ENCODE results near the gene SPTLC2. TPM values are rescaled to one million over a fixed set of nuclear protein-coding genes. Genes with fewer than 3 reads are reported as not detected.

The SPTLC2 gene
- total RNA-seq, 3 donors from 2014 or later (not counting 1 experiment from before 2014, with no cell fraction given): 35.2 to 58.6 (median 50.4) TPM

DNA sequence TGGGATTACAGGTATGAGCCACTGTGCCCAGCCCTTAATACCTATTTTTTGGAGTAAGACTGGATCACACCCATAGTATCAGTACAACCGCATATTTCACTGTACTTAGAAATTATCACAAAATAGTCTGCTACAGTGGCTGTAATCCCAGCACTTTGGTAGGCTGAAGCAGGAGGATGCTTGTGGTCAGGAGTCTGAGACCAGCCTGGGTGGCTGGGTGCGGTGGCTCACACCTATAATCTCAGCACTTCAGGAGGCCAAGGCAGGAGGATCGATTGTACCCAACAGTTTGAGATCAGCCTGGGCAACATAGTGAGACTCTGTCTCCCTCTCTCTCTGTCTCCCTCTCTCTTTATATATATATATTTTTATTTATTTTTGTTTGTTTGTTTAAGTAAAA lies 5.9 kb downstream of the SPTLC2 start:
- Histone ChIP-seq H3K27me3 (ENCODE audit: control insufficient read depth, insufficient read depth, low read length) (no peaks in the 10 kb centered on the region), H3K4me1 (ENCODE audit: control insufficient read depth, insufficient read depth, low read length) (peaks cover 49% of the 10 kb centered on the region), H3K36me3 (ENCODE audit: control insufficient read depth, insufficient read depth, low read length) (peaks cover 2% of the 10 kb centered on the region), H3K4me3 (ENCODE audit: low read length) (no peak overlapping the region), H3K27ac (ENCODE audit: low read length) (no peak overlapping the region), H3K9me3 (ENCODE audit: control insufficient read depth, insufficient read depth, low read length) (no peaks in the 10 kb centered on the region)
- ATAC-seq (peak in 1 of 3 donors; percentile 47), DNase-seq (no peak)
- Mint-ChIP-seq H3K36me3 (no peaks in the 10 kb centered on the region), H3K4me1 (peaks cover 57 to 63% of the 10 kb centered on the region in 2 donors), H3K27ac (no peak overlapping the region), H3K9me3 (no peaks in the 10 kb centered on the region), H3K4me3 (no peak overlapping the region), H3K27me3 (ENCODE audit: low read depth in 2 of 2) (no peaks in the 10 kb centered on the region)
- TF ChIP-seq, protein P1, sequence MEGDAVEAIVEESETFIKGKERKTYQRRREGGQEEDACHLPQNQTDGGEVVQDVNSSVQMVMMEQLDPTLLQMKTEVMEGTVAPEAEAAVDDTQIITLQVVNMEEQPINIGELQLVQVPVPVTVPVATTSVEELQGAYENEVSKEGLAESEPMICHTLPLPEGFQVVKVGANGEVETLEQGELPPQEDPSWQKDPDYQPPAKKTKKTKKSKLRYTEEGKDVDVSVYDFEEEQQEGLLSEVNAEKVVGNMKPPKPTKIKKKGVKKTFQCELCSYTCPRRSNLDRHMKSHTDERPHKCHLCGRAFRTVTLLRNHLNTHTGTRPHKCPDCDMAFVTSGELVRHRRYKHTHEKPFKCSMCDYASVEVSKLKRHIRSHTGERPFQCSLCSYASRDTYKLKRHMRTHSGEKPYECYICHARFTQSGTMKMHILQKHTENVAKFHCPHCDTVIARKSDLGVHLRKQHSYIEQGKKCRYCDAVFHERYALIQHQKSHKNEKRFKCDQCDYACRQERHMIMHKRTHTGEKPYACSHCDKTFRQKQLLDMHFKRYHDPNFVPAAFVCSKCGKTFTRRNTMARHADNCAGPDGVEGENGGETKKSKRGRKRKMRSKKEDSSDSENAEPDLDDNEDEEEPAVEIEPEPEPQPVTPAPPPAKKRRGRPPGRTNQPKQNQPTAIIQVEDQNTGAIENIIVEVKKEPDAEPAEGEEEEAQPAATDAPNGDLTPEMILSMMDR (IDR thresholded peaks at IDR 0.05): no peak
- WGBS (ENCODE audit: insufficient coverage): 50% methylated on average over 2 of the region's 3 CpGs
- intact Hi-C loops (cut with micrococcal nuclease): no loop called here

- TF ChIP-seq, protein P1 (IDR thresholded peaks at IDR 0.05): no peak
- Histone ChIP-seq H3K4me1 (ENCODE audit: control insufficient read depth, insufficient read depth, low read length) (peaks cover 51% of the 10 kb centered on the region), H3K36me3 (ENCODE audit: control insufficient read depth, insufficient read depth, low read length) (peaks cover 2% of the 10 kb centered on the region), H3K9me3 (ENCODE audit: control insufficient read depth, insufficient read depth, low read length) (no peaks in the 10 kb centered on the region), H3K27me3 (ENCODE audit: control insufficient read depth, insufficient read depth, low read length) (no peaks in the 10 kb centered on the region), H3K4me3 (ENCODE audit: low read length) (no peak overlapping the region), H3K27ac (ENCODE audit: low read length) (no peak overlapping the region)
- Mint-ChIP-seq H3K4me3 (no peak overlapping the region), H3K27ac (no peak overlapping the region), H3K4me1 (peaks cover 57 to 63% of the 10 kb centered on the region in 2 donors), H3K36me3 (no peaks in the 10 kb centered on the region), H3K27me3 (ENCODE audit: low read depth in 2 of 2) (no peaks in the 10 kb centered on the region), H3K9me3 (no peaks in the 10 kb centered on the region)
- DNase-seq: no peak
- ATAC-seq: no peak
- WGBS (ENCODE audit: insufficient coverage): 92% methylated on average over 3 of the region's 3 CpGs
- intact Hi-C loops (cut with micrococcal nuclease): no loop called here
Measured at GRCh38 chr14:77609922-77610321, 6.5 kb downstream of the SPTLC2 start.

DNA sequence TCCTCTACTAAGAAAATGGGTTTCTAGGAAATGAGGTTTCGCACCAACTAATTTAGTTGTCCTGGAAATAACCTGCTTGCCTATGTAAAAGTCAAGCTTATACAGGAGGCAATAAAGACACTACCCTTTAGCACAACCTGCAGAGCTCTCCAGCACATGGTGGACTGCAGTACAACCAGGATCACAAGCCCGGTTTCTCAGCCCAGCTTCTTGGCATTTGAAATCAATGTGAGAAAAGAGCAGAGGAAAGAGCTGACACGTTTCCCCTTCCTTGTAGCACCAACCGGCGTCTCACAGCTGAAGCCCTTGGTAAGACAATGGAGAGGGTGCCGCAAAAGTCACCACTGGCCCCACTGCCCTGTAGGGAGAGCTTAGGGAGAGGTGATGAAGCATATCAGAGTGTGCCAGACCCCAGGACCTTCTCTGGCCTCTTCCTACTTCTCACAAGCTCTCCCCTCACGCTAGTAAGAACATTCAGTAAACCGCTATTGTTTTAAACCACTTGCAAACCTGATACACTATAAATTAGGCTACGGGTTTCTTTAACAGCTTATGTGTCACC lies 8.6 kb downstream of the SPTLC2 start:
- Histone ChIP-seq H3K27ac (ENCODE audit: low read length) (peak overlapping the region; percentile 71), H3K27me3 (ENCODE audit: control insufficient read depth, insufficient read depth, low read length) (no peaks in the 10 kb centered on the region), H3K4me1 (ENCODE audit: control insufficient read depth, insufficient read depth, low read length) (peaks cover 50% of the 10 kb centered on the region), H3K4me3 (ENCODE audit: low read length) (peak overlapping the region; percentile 12), H3K36me3 (ENCODE audit: control insufficient read depth, insufficient read depth, low read length) (no peaks in the 10 kb centered on the region), H3K9me3 (ENCODE audit: control insufficient read depth, insufficient read depth, low read length) (no peaks in the 10 kb centered on the region)
- Mint-ChIP-seq H3K9me3 (no peaks in the 10 kb centered on the region), H3K4me3 (peak overlapping the region; percentile 83), H3K4me1 (peaks cover 51 to 63% of the 10 kb centered on the region in 2 donors), H3K27ac (peak overlapping the region; percentile 90 to 95), H3K27me3 (ENCODE audit: low read depth in 2 of 2) (no peaks in the 10 kb centered on the region), H3K36me3 (no peaks in the 10 kb centered on the region)
- TF ChIP-seq, protein P1 (IDR thresholded peaks at IDR 0.05): no peak
- intact Hi-C loops (cut with micrococcal nuclease): loop anchor here (1.0 kb wide), 1 partner anchor 7 kb away; no protein-coding TSS in a partner anchor
- peak; percentile 21 to 24 for DNase-seq
- WGBS (ENCODE audit: insufficient coverage): 13% methylated on average over 6 of the region's 9 CpGs
- ATAC-seq: peak; percentile 73 to 78 (median 74)
